PC-3 (cell line): ENCODE data around the gene SIPA1L3. TPM values are rescaled to one million over a fixed set of nuclear protein-coding genes. Genes with fewer than 3 reads are reported as not detected.

Experiments
- ATAC-seq: fragments of 200-7000 bp; cut with Tn5 transposase; 2 replicates; pipeline ENCODE4 v1.9.1; 2020; ENCODE audit warnings: mild to moderate bottlenecking, moderate library complexity
- BruUV-seq: library from RNA; stranded (reverse); fragments of 400-500 nt; replicated peaks from 2 replicates; lab custom pipeline; 2021; lab: Mats Ljungman, UMichigan
- CTCF ChIA-PET: fragments of 300-600 bp; sonication (Branson Sonifier 250); formaldehyde crosslinking; loops from one replicate; lab custom pipeline; 2022; ENCODE audit warnings: antibody characterized with exemption; lab: Charles Lee
- POLR2A ChIA-PET: fragments of 300-600 bp; sonication (Branson Sonifier 250); formaldehyde crosslinking; loops from one replicate; lab custom pipeline; 2022; ENCODE audit warnings: antibody characterized with exemption; ENCODE audit not compliant: unreplicated experiment; lab: Charles Lee
- DNase-seq: peaks from one replicate; pipeline ENCODE4 v3.0.0-alpha.2; 2015
- H2AFZ ChIP-seq: fragments of 300-600 bp; sonication (generic); 2 replicates; pipeline ENCODE4 v1.6.0; 2016; ENCODE audit warnings: antibody characterized with exemption, low read length
- H3F3A ChIP-seq: fragments of 300-600 bp; sonication (generic); one replicate; pipeline ENCODE4 v1.6.0; 2017; ENCODE audit warnings: antibody characterized with exemption, low read length, control low read depth, mild to moderate bottlenecking; ENCODE audit not compliant: unreplicated experiment
- H3K27ac ChIP-seq: fragments of 300-600 bp; sonication (generic); 2 replicates; pipeline ENCODE4 v1.5.1; 2016; ENCODE audit warnings: mild to moderate bottlenecking, low read length
- H3K27me3 ChIP-seq: fragments of 300-600 bp; sonication (generic); 2 replicates; pipeline ENCODE4 v1.6.1; 2016; ENCODE audit warnings: low read length, mixed read lengths
- H3K36me3 ChIP-seq: fragments of 300-600 bp; sonication (generic); 2 replicates; pipeline ENCODE4 v1.6.1; 2016; ENCODE audit warnings: low read depth, mixed run types, low read length, mixed read lengths
- H3K4me1 ChIP-seq: fragments of 300-600 bp; sonication (generic); 2 replicates; pipeline ENCODE4 v1.5.1; 2016; ENCODE audit warnings: low read length; ENCODE audit not compliant: insufficient read depth
- H3K4me2 ChIP-seq: fragments of 300-600 bp; sonication (generic); 2 replicates; pipeline ENCODE4 v1.6.0; 2016; ENCODE audit warnings: low read length
- H3K4me3 ChIP-seq: fragments of 300-600 bp; sonication (generic); 2 replicates; pipeline ENCODE4 v1.5.1; 2016; ENCODE audit warnings: mild to moderate bottlenecking, low read length, mixed read lengths
- H3K79me2 ChIP-seq: fragments of 300-600 bp; sonication (generic); 2 replicates; pipeline ENCODE4 v1.6.1; 2017; ENCODE audit warnings: low read length, mixed read lengths
- H3K9ac ChIP-seq: fragments of 300-600 bp; sonication (generic); 2 replicates; pipeline ENCODE4 v1.6.0; 2016; ENCODE audit warnings: mild to moderate bottlenecking, low read length
- H3K9me2 ChIP-seq: fragments of 300-600 bp; sonication (generic); replicated peaks from 2 replicates; pipeline ENCODE4 v1.6.1; 2016; ENCODE audit warnings: mixed run types, low read length, mixed read lengths
- H3K9me3 ChIP-seq: fragments of 300-600 bp; sonication (generic); 2 replicates; pipeline ENCODE4 v1.6.1; 2016; ENCODE audit warnings: low read length, mixed read lengths
- H4K20me1 ChIP-seq: fragments of 300-600 bp; sonication (generic); 2 replicates; pipeline ENCODE4 v1.6.1; 2016; ENCODE audit warnings: low read length, mixed read lengths
- CTCF ChIP-seq: fragments of 300-600 bp; sonication (generic); conservative IDR thresholded peaks from 2 replicates; pipeline ENCODE4 v1.5.1; 2017; ENCODE audit warnings: antibody characterized with exemption, low read depth, mild to moderate bottlenecking, low read length
- EZH2 ChIP-seq: fragments of 300-600 bp; sonication (generic); IDR thresholded peaks from one replicate; pipeline ENCODE4 v1.6.1; 2017; ENCODE audit warnings: antibody characterized with exemption, mild to moderate bottlenecking, low read length; ENCODE audit not compliant: unreplicated experiment
- EZH2phosphoT487 ChIP-seq: fragments of 300-600 bp; sonication (generic); IDR thresholded peaks from 2 replicates; pipeline ENCODE4 v1.6.1; 2018; ENCODE audit warnings: mild to moderate bottlenecking, antibody characterized with exemption, low read length, borderline replicate concordance
- intact Hi-C: fragments of 100-400 bp; cut with micrococcal nuclease; formaldehyde crosslinking; loops from 2 replicates; pipeline ENCODE4 v1.9.0; 2023
- total RNA-seq: library from RNA; depleted of rRNA; stranded (reverse); fragments of >200 nt; gene quantifications from 2 replicates; pipeline ENCODE4 v1.2.3, GENCODE V29; 2014

Gene SIPA1L3
- total RNA-seq, 1 experiment from 2014 or later: 38.7 TPM

GRCh38 chr19:38158730-38159129, 251.7 kb downstream of the SIPA1L3 start:
- POLR2A ChIA-PET: no interaction called here
- DNase-seq: no peak

GRCh38 chr19:38162094-38162493, 255.1 kb downstream of the SIPA1L3 start:
- POLR2A ChIA-PET: no interaction called here
- no peak overlapping the region for H2AFZ ChIP-seq
- TF ChIP-seq EZH2phosphoT487 (no peak), CTCF (no peak), EZH2 (no peak)

More at GRCh38 chr19:38158730-38159129, 251.7 kb downstream of the SIPA1L3 start:
- ATAC-seq: no peak
- Histone ChIP-seq H3K79me2 (no peaks in the 10 kb centered on the region), H3K4me3 (no peak overlapping the region), H3K9me2 (no peaks in the 10 kb centered on the region), H3K36me3 (peaks cover 11% of the 10 kb centered on the region), H3K9ac (no peak overlapping the region), H3K4me2 (no peak overlapping the region), H4K20me1 (no peaks in the 10 kb centered on the region), H3K4me1 (no peaks in the 10 kb centered on the region), H3F3A (no peaks in the 10 kb centered on the region), H3K9me3 (no peaks in the 10 kb centered on the region), H3K27me3 (no peaks in the 10 kb centered on the region), H2AFZ (no peak overlapping the region), H3K27ac (no peak overlapping the region)
- TF ChIP-seq EZH2 (no peak), CTCF (no peak), EZH2phosphoT487 (no peak)
- intact Hi-C loops: no loop called here
- BruUV-seq: no TSS peak
- CTCF ChIA-PET: no interaction called here

GRCh38 chr19:38162632-38163031, 255.6 kb downstream of the SIPA1L3 start:
- CTCF ChIA-PET: no interaction called here
- no peak for TF ChIP-seq CTCF
- no peak for TF ChIP-seq EZH2
- TF ChIP-seq EZH2phosphoT487: no peak

More at GRCh38 chr19:38162094-38162493, 255.1 kb downstream of the SIPA1L3 start:
- Histone ChIP-seq H3K4me3 (no peak overlapping the region), H3K9me2 (no peaks in the 10 kb centered on the region), H3K9ac (no peak overlapping the region), H3F3A (no peaks in the 10 kb centered on the region), H3K4me1 (no peaks in the 10 kb centered on the region), H4K20me1 (no peaks in the 10 kb centered on the region), H3K9me3 (no peaks in the 10 kb centered on the region), H3K36me3 (peaks cover 11% of the 10 kb centered on the region), H3K27me3 (no peaks in the 10 kb centered on the region), H3K4me2 (no peak overlapping the region), H3K27ac (no peak overlapping the region), H3K79me2 (no peaks in the 10 kb centered on the region)
- BruUV-seq: no TSS peak
- intact Hi-C loops: no loop called here
- no peak for DNase-seq
- CTCF ChIA-PET: no interaction called here
- no peak for ATAC-seq

More at GRCh38 chr19:38162632-38163031, 255.6 kb downstream of the SIPA1L3 start:
- H4K20me1 ChIP-seq: no peaks in the 10 kb centered on the region
- no peak overlapping the region for H3K4me2 ChIP-seq
- no peaks in the 10 kb centered on the region for H3K4me1 ChIP-seq
- H3K9me3 ChIP-seq: no peaks in the 10 kb centered on the region
- ATAC-seq (no peak), DNase-seq (no peak)
- no TSS peak for BruUV-seq
- no peaks in the 10 kb centered on the region for H3F3A ChIP-seq
- no peaks in the 10 kb centered on the region for H3K9me2 ChIP-seq
- no peak overlapping the region for H3K4me3 ChIP-seq
- POLR2A ChIA-PET: no interaction called here
- no peaks in the 10 kb centered on the region for H3K79me2 ChIP-seq
- H3K27me3 ChIP-seq: no peaks in the 10 kb centered on the region
- intact Hi-C loops: no loop called here
- H2AFZ ChIP-seq: no peak overlapping the region
- H3K27ac ChIP-seq: no peak overlapping the region
- H3K36me3 ChIP-seq: peaks cover 11% of the 10 kb centered on the region
- H3K9ac ChIP-seq: no peak overlapping the region
